ENCODE data around the gene ROBO1. TPM values are rescaled to one million over a fixed set of nuclear protein-coding genes. Genes with fewer than 3 reads are reported as not detected.

Gene ROBO1
- 10 to 100 TPM; 48.3 to 88.4 TPM for total RNA-seq

DNA sequence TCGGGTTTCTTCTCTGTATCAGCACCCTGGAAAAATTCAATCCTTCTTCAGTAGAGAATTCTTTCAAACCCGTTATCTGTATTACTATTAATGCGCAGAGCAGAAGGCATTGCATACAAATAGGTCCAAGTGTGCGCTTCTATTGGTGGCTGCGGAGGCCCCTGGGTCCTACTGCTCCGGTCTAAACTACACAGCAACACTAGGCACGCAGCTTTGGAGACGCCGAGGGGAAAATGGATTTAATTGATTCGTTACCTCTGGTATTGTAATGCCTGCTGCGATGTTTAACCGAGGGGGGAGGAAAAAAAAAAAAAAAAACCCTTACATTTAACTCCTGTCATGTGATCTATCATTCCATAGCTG lies at the start of gene ROBO1:
ROBO1 (minus strand) TSS at position 94 of the 363 bp plus-strand sequence.

Small RNAs within 50 kb of the gene (small RNA-seq; reads per million reads assigned to genes)
- gene MIR3923 (0 to 0.26 reads per million in 2 donors), gene RN7SL751P (0 reads per million in 2 donors)
